Hepatocyte (in vitro differentiated cells): ENCODE measurements around the gene CHRNA4. TPM values are rescaled to one million over a fixed set of nuclear protein-coding genes. Genes with fewer than 3 reads are reported as not detected.

ENCODE experiments used
- DNase-seq: peaks from one replicate; pipeline ENCODE4 v3.0.0-alpha.2; 2016; ENCODE audit warnings: low spot score
- H2AFZ ChIP-seq: fragments of 200-600 bp; sonication (generic); 2 replicates; pipeline ENCODE4 v1.6.0; 2016; ENCODE audit warnings: antibody characterized with exemption, mild to moderate bottlenecking
- H3K27ac ChIP-seq: fragments of 200-600 bp; sonication (generic); 2 replicates; pipeline ENCODE4 v1.5.1; 2016; ENCODE audit warnings: mild to moderate bottlenecking
- H3K27me3 ChIP-seq: fragments of 200-600 bp; sonication (generic); 2 replicates; pipeline ENCODE4 v1.6.1; 2016
- H3K36me3 ChIP-seq: fragments of 200-600 bp; sonication (generic); replicated peaks from 2 replicates; pipeline ENCODE4 v1.5.1; 2016; ENCODE audit warnings: low read depth; ENCODE audit not compliant: insufficient read depth
- H3K4me1 ChIP-seq: fragments of 200-600 bp; sonication (generic); 2 replicates; pipeline ENCODE4 v1.5.1; 2016; ENCODE audit warnings: mild to moderate bottlenecking, moderate library complexity; ENCODE audit not compliant: insufficient read depth
- H3K4me2 ChIP-seq: fragments of 200-600 bp; sonication (generic); 2 replicates; pipeline ENCODE4 v1.6.0; 2016
- H3K4me3 ChIP-seq: fragments of 200-600 bp; sonication (generic); 2 replicates; pipeline ENCODE4 v1.5.1; 2016; ENCODE audit warnings: mild to moderate bottlenecking
- H3K79me2 ChIP-seq: fragments of 200-600 bp; sonication (generic); 2 replicates; pipeline ENCODE4 v1.6.0; 2017; ENCODE audit warnings: mild to moderate bottlenecking
- H3K9me2 ChIP-seq: fragments of 200-600 bp; sonication (generic); replicated peaks from 2 replicates; pipeline ENCODE4 v1.6.0; 2017; ENCODE audit warnings: mild to moderate bottlenecking; ENCODE audit not compliant: insufficient read depth
- H3K9me3 ChIP-seq: fragments of 200-600 bp; sonication (generic); 2 replicates; pipeline ENCODE4 v1.5.1; 2016; ENCODE audit warnings: low read depth, mild to moderate bottlenecking
- H4K20me1 ChIP-seq: fragments of 200-600 bp; sonication (generic); 2 replicates; pipeline ENCODE4 v1.6.0; 2016; ENCODE audit warnings: mild to moderate bottlenecking; ENCODE audit not compliant: insufficient read depth, poor library complexity, severe bottlenecking
- EZH2 ChIP-seq: fragments of 200-600 bp; sonication (generic); IDR thresholded peaks from 2 replicates; pipeline ENCODE4 v1.6.1; 2016; ENCODE audit warnings: antibody characterized with exemption, mild to moderate bottlenecking, borderline replicate concordance
- EZH2phosphoT487 ChIP-seq: fragments of 200-600 bp; sonication (generic); IDR thresholded peaks from one replicate; pipeline ENCODE4 v1.6.1; 2018; ENCODE audit warnings: antibody characterized with exemption, mild to moderate bottlenecking, low read depth, moderate library complexity; ENCODE audit not compliant: unreplicated experiment, severe bottlenecking
- WGBS: methylation state at CpG from one replicate; pipeline ENCODE4 v1.1.6; 2016; ENCODE audit warnings: low lambda C conversion rate; ENCODE audit errors: missing lambda C conversion rate; 5-methylcytosine and 5-hydroxymethylcytosine counted together
- polyA plus RNA-seq: library from polyadenylated mRNA; unstranded; fragments of >200 nt; fragmentation: Nextera tagmentation; extraction: Ambion mirVana; gene quantifications from 2 replicates; pipeline ENCODE4 v1.2.1, GENCODE V29; 2016
- total RNA-seq: library from RNA; depleted of rRNA; stranded (reverse); fragments of >200 nt; gene quantifications from 2 replicates; pipeline ENCODE4 v1.2.3, GENCODE V29; 2014
- TF ChIP-seq, protein P1 (sequence below): fragments of 200-600 bp; sonication (generic); IDR thresholded peaks from 2 replicates; pipeline ENCODE4 v1.5.1; 2016; ENCODE audit warnings: antibody characterized with exemption, mild to moderate bottlenecking; ENCODE audit not compliant: poor library complexity

CHRNA4 gene
- total and polyA plus RNA-seq, 2 experiments from 2014 or later: 0.25 TPM; not detected in 1

- Histone ChIP-seq H3K9me3 (no peaks in the 10 kb centered on the region), H3K27ac (no peak overlapping the region), H3K36me3 (no peaks in the 10 kb centered on the region), H3K9me2 (no peaks in the 10 kb centered on the region), H4K20me1 (no peaks in the 10 kb centered on the region), H3K27me3 (no peaks in the 10 kb centered on the region), H3K4me3 (no peak overlapping the region), H3K4me1 (peaks cover 13% of the 10 kb centered on the region), H3K4me2 (no peak overlapping the region), H2AFZ (no peak overlapping the region), H3K79me2 (no peaks in the 10 kb centered on the region)
- TF ChIP-seq EZH2phosphoT487 (no peak), EZH2 (no peak)
- TF ChIP-seq, protein P1, sequence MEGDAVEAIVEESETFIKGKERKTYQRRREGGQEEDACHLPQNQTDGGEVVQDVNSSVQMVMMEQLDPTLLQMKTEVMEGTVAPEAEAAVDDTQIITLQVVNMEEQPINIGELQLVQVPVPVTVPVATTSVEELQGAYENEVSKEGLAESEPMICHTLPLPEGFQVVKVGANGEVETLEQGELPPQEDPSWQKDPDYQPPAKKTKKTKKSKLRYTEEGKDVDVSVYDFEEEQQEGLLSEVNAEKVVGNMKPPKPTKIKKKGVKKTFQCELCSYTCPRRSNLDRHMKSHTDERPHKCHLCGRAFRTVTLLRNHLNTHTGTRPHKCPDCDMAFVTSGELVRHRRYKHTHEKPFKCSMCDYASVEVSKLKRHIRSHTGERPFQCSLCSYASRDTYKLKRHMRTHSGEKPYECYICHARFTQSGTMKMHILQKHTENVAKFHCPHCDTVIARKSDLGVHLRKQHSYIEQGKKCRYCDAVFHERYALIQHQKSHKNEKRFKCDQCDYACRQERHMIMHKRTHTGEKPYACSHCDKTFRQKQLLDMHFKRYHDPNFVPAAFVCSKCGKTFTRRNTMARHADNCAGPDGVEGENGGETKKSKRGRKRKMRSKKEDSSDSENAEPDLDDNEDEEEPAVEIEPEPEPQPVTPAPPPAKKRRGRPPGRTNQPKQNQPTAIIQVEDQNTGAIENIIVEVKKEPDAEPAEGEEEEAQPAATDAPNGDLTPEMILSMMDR: no peak
- WGBS: 79% methylated on average over 34 of the region's 34 CpGs
- DNase-seq: no peak
Measured at GRCh38 chr20:63372971-63373885, 12.1 kb upstream of the CHRNA4 start.

GRCh38 chr20:63371291-63371865 lies 10.2 kb upstream of the CHRNA4 start:
- Histone ChIP-seq H3K4me3 (no peak overlapping the region), H3K4me1 (peaks cover 6% of the 10 kb centered on the region), H3K9me2 (no peaks in the 10 kb centered on the region), H3K36me3 (no peaks in the 10 kb centered on the region), H3K79me2 (no peaks in the 10 kb centered on the region), H4K20me1 (no peaks in the 10 kb centered on the region), H2AFZ (no peak overlapping the region), H3K4me2 (no peak overlapping the region), H3K9me3 (no peaks in the 10 kb centered on the region), H3K27me3 (no peaks in the 10 kb centered on the region), H3K27ac (no peak overlapping the region)
- TF ChIP-seq, protein P1: no peak
- TF ChIP-seq EZH2 (no peak), EZH2phosphoT487 (no peak)
- DNase-seq: no peak
- 84% methylated on average over 27 of the region's 28 CpGs for WGBS

- Histone ChIP-seq H3K36me3 (no peaks in the 10 kb centered on the region), H3K4me2 (no peak overlapping the region), H3K27ac (no peak overlapping the region), H3K79me2 (no peaks in the 10 kb centered on the region), H3K27me3 (no peaks in the 10 kb centered on the region), H3K9me2 (no peaks in the 10 kb centered on the region), H4K20me1 (no peaks in the 10 kb centered on the region), H3K4me3 (no peak overlapping the region), H2AFZ (no peak overlapping the region), H3K4me1 (peaks cover 6% of the 10 kb centered on the region), H3K9me3 (no peaks in the 10 kb centered on the region)
- 67% methylated on average over 21 of the region's 21 CpGs for WGBS
- TF ChIP-seq, protein P1: no peak
- no peak for TF ChIP-seq EZH2phosphoT487
- no peak for TF ChIP-seq EZH2
- DNase-seq: no peak
Measured at GRCh38 chr20:63370618-63371187, 9.6 kb upstream of the CHRNA4 start.
